Stimulated activated CD8-positive, alpha-beta memory T cell treated with anti-CD3 and anti-CD28 coated beads, Interleukin-15, amount 100 ng/mL, for 1 hour (primary cell): ENCODE data around the gene SUGCT.

Source experiments
- DNase-seq: peaks from one replicate; pipeline ENCODE4 v3.0.0-alpha.2; 2020; ENCODE audit warnings: low read depth

The SUGCT gene

GRCh38 chr7:40879941-40880543 lies 745.2 kb downstream of the SUGCT start:
- DNase-seq, result no peak

- no peak for DNase-seq
These were observed 745.8 kb downstream of the SUGCT start for GRCh38 chr7:40880581-40880980.

- DNase-seq, result no peak
These were observed 746.7 kb downstream of the SUGCT start for GRCh38 chr7:40881405-40881926.

- no peak for DNase-seq
These were observed 747.4 kb downstream of the SUGCT start for GRCh38 chr7:40882071-40882658.

GRCh38 chr7:40883826-40884225 lies 749.0 kb downstream of the SUGCT start:
- no peak for DNase-seq

- no peak for DNase-seq
These were observed 749.4 kb downstream of the SUGCT start for GRCh38 chr7:40884241-40884640.

- DNase-seq, result no peak
These were observed 750.7 kb downstream of the SUGCT start for GRCh38 chr7:40885503-40885902.

GRCh38 chr7:40887099-40887498 lies 752.3 kb downstream of the SUGCT start:
- DNase-seq, result no peak

- no peak for DNase-seq
These were observed 753.7 kb downstream of the SUGCT start for GRCh38 chr7:40888499-40888898.

GRCh38 chr7:40889099-40889498 lies 754.3 kb downstream of the SUGCT start:
- no peak for DNase-seq

GRCh38 chr7:40889539-40889938 lies 754.7 kb downstream of the SUGCT start:
- no peak for DNase-seq

- DNase-seq, result no peak
These were observed 755.4 kb downstream of the SUGCT start for GRCh38 chr7:40890088-40890692.

- no peak for DNase-seq
These were observed 756.4 kb downstream of the SUGCT start for GRCh38 chr7:40891232-40891631.

- DNase-seq, result no peak
These were observed 764.3 kb downstream of the SUGCT start for GRCh38 chr7:40899151-40899550.

GRCh38 chr7:40899636-40900507 lies 765.1 kb downstream of the SUGCT start:
- no peak for DNase-seq

- no peak for DNase-seq
These were observed 769.1 kb downstream of the SUGCT start for GRCh38 chr7:40903872-40904271.

GRCh38 chr7:40907286-40907685 lies 772.5 kb downstream of the SUGCT start:
- no peak for DNase-seq

GRCh38 chr7:40909346-40909980 lies 774.7 kb downstream of the SUGCT start:
- DNase-seq, result no peak
